Ovary (tissue), 9 donors: ENCODE data around the gene RHOU. TPM values are rescaled to one million over a fixed set of nuclear protein-coding genes. Genes with fewer than 3 reads are reported as not detected.

Experiments used
- DNase-seq, 5 donors: peaks; one replicate each; pipeline ENCODE4 v3.0.0-alpha.2; 2019 to 2020
- H3K27ac ChIP-seq, 2 donors: fragments of 200-600 bp; one replicate each; pipeline versions ENCODE4 v1.5.1 to v1.8.0; 2019 to 2022
- H3K27me3 ChIP-seq: fragments of 200-600 bp; one replicate; pipeline ENCODE4 v1.8.0; 2022
- H3K36me3 ChIP-seq: fragments of 200-600 bp; sonication (generic); one replicate; pipeline ENCODE4 v1.5.1; 2019
- H3K4me1 ChIP-seq: one replicate; pipeline ENCODE4 v1.8.1; 2013; ENCODE audit warnings: mild to moderate bottlenecking, moderate library complexity; ENCODE audit not compliant: insufficient read depth
- H3K4me3 ChIP-seq: fragments of 200-600 bp; sonication (generic); one replicate; pipeline ENCODE4 v1.5.1; 2017
- H3K9me3 ChIP-seq, 2 donors: fragments of 200-600 bp in 1 of 2; sonication (generic) in 1 of 2; one replicate each; pipeline versions ENCODE4 v1.5.1 to v1.8.1; 2013 to 2019; ENCODE audit warnings: mild to moderate bottlenecking in 1 of 2, moderate library complexity in 1 of 2
- CTCF ChIP-seq, 3 donors: fragments of 450-650 bp in 2 of 3; fragments of 200-600 bp in 1 of 3; IDR thresholded peaks; one replicate each; pipeline versions ENCODE4 v1.5.1 to v1.8.0; 2016 to 2022; ENCODE audit warnings: antibody characterized with exemption in 3 of 3, mild to moderate bottlenecking in 1 of 3
- EP300 ChIP-seq: sonication (generic); formaldehyde crosslinking; IDR thresholded peaks from one replicate; pipeline ENCODE4 v1.6.1; 2017; ENCODE audit warnings: antibody characterized with exemption
- POLR2A ChIP-seq: fragments of 450-650 bp; IDR thresholded peaks from one replicate; pipeline ENCODE4 v1.6.1; 2017; ENCODE audit warnings: antibody characterized with exemption, mild to moderate bottlenecking, moderate library complexity
- WGBS, 3 donors: extraction: QIAGEN DNeasy Blood & Tissue Kit in 1 of 3; methylation state at CpG; one replicate each; pipeline versions ENCODE4 v1.1.5 to v1.1.7; 2013 to 2017; 5-methylcytosine and 5-hydroxymethylcytosine counted together
- intact Hi-C, 4 donors: fragments of 100-400 bp; cut with DNase I; formaldehyde crosslinking; loops; one replicate each; pipeline versions ENCODE4 v1.11.0 to v1.15.1; 2022 to 2023
- polyA plus RNA-seq, 2 donors: library from polyadenylated mRNA; stranded (reverse); fragments of 200-250 nt in 1 of 2; fragments of 350-450 nt in 1 of 2; fragmentation: Illumina TruSeq in 1 of 2; extraction: RNeasy Lipid Tissue Mini Kit (QIAGEN cat#74804) in 1 of 2; gene quantifications; one replicate each; pipeline ENCODE4 v1.2.3, GENCODE V29; 2013 to 2014
- total RNA-seq, 7 donors: library from RNA; depleted of rRNA in 2 of 7; stranded (reverse); fragments of >200 nt in 2 of 7; fragmentation: NEBNext Ultra II Directional in 3 of 7; extraction: Animal tissue kit (Norgen Biotek cat#: 25700) in 3 of 7; gene quantifications; one replicate each; pipeline versions ENCODE4 v1.1.0 to v1.2.4, GENCODE V29; 2016 to 2023
- donor health status: DM: no; HTN: no; CAD: no; lungs with moderate emphysema.
- donor health status: DM: no; HTN: no; CAD: no.
- donor health status: Bipolar disorder and iron deficiency.
- donor health status: DM: yes; HTN: yes; CAD: no.
- donor health status: DM: no; HTN: no; CAD: no.
- donor health status: DM: yes; HTN: yes; CAD: no.

RHOU gene
- total and polyA plus RNA-seq, 9 donors = 20.5 to 131 (median 37.8) TPM

GRCh38 chr1:228778026-228778425, 42.7 kb downstream of the RHOU start:
- Histone ChIP-seq H3K4me1 (no peaks in the 10 kb centered on the region), H3K27me3 (no peaks in the 10 kb centered on the region), H3K36me3 (no peaks in the 10 kb centered on the region), H3K4me3 (no peak overlapping the region), H3K9me3 (no peaks in the 10 kb centered on the region), H3K27ac (no peak overlapping the region)
- no peak for TF ChIP-seq POLR2A
- no peak for TF ChIP-seq CTCF (IDR thresholded peaks at IDR 0.05)
- TF ChIP-seq EP300 = no peak
- WGBS, 3 donors = 86 to 96% (median 89%) methylated on average over 1 of the region's 1 CpG
- DNase-seq = no peak
- intact Hi-C loops = no loop called here

- no peak for DNase-seq
- no peaks in the 10 kb centered on the region for H3K36me3 ChIP-seq
- no peaks in the 10 kb centered on the region for H3K9me3 ChIP-seq
- WGBS, 3 donors = 94 to 95% (median 95%) methylated on average over 3 of the region's 3 CpGs
- H3K27me3 ChIP-seq = no peaks in the 10 kb centered on the region
- no peak overlapping the region for H3K4me3 ChIP-seq
- H3K4me1 ChIP-seq = no peaks in the 10 kb centered on the region
- no peak for TF ChIP-seq EP300
- TF ChIP-seq CTCF (IDR thresholded peaks at IDR 0.05) = no peak
- no peak for TF ChIP-seq POLR2A
- no peak overlapping the region for H3K27ac ChIP-seq
- intact Hi-C loops = no loop called here
Observed at GRCh38 chr1:228778466-228778865, 43.2 kb downstream of the RHOU start.

- DNase-seq = no peak
- Histone ChIP-seq H3K4me1 (no peaks in the 10 kb centered on the region), H3K36me3 (no peaks in the 10 kb centered on the region), H3K9me3 (no peaks in the 10 kb centered on the region), H3K27ac (no peak overlapping the region), H3K4me3 (no peak overlapping the region), H3K27me3 (no peaks in the 10 kb centered on the region)
- no peak for TF ChIP-seq POLR2A
- TF ChIP-seq EP300 = no peak
- no peak for TF ChIP-seq CTCF (IDR thresholded peaks at IDR 0.05)
- intact Hi-C loops = no loop called here
Observed at GRCh38 chr1:228778961-228779360, 43.7 kb downstream of the RHOU start.

- intact Hi-C loops = no loop called here
- Histone ChIP-seq H3K36me3 (no peaks in the 10 kb centered on the region), H3K9me3 (no peaks in the 10 kb centered on the region), H3K4me1 (no peaks in the 10 kb centered on the region), H3K27ac (no peak overlapping the region), H3K27me3 (no peaks in the 10 kb centered on the region), H3K4me3 (no peak overlapping the region)
- WGBS, 3 donors = 14 to 15% (median 14%) methylated on average over 8 of the region's 8 CpGs
- DNase-seq = peak in 1 of 5 donors; percentile 27
- TF ChIP-seq CTCF (IDR thresholded peaks at IDR 0.05) (no peak), EP300 (no peak), POLR2A (no peak)
Observed at GRCh38 chr1:228781161-228781808, 46.0 kb downstream of the RHOU start.
